GM12864 (cell line): Measurements from ENCODE around the gene CDHR2.

Experiments used
- DNase-seq: peaks from one replicate; pipeline ENCODE4 v3.0.0-alpha.2; 2011; ENCODE audit warnings: low read depth
- H3K4me3 ChIP-seq: 2 replicates; pipeline ENCODE4 v1.5.1; 2011; ENCODE audit warnings: mild to moderate bottlenecking, low read depth, low read length, control low read depth
- CTCF ChIP-seq: IDR thresholded peaks from 2 replicates; pipeline ENCODE4 v1.5.1; 2011; ENCODE audit warnings: low read depth, mild to moderate bottlenecking, moderate library complexity, low read length, control low read depth, inconsistent platforms; ENCODE audit errors: missing control alignments

The CDHR2 gene

GRCh38 chr5:176570044-176570443 lies 20.9 kb downstream of the CDHR2 start:
- H3K4me3 ChIP-seq: no peak overlapping the region
- no peak for TF ChIP-seq CTCF
- DNase-seq: no peak

- peak; percentile 93 for TF ChIP-seq CTCF
- no peak overlapping the region for H3K4me3 ChIP-seq
- peak; percentile 25 for DNase-seq
Observed at GRCh38 chr5:176573564-176574296, 24.6 kb downstream of the CDHR2 start.

GRCh38 chr5:176574297-176574591 lies 25.1 kb downstream of the CDHR2 start:
- H3K4me3 ChIP-seq: no peak overlapping the region
- TF ChIP-seq CTCF: no peak
- no peak for DNase-seq

GRCh38 chr5:176575066-176575465 lies 25.9 kb downstream of the CDHR2 start:
- no peak for DNase-seq
- no peak overlapping the region for H3K4me3 ChIP-seq
- TF ChIP-seq CTCF: no peak

GRCh38 chr5:176575488-176576422 lies 26.6 kb downstream of the CDHR2 start:
- TF ChIP-seq CTCF: no peak
- DNase-seq: no peak
- no peak overlapping the region for H3K4me3 ChIP-seq

GRCh38 chr5:176577312-176578176 lies 28.4 kb downstream of the CDHR2 start:
- DNase-seq: no peak
- no peak overlapping the region for H3K4me3 ChIP-seq
- TF ChIP-seq CTCF: no peak
